ENCODE data around the gene MAPK4.
"Not testable (repeated sequence)": the region's sequence is repeated elsewhere in the genome, so short reads cannot be mapped to it uniquely, and the experiment has no call there.

Gene MAPK4

DNA sequence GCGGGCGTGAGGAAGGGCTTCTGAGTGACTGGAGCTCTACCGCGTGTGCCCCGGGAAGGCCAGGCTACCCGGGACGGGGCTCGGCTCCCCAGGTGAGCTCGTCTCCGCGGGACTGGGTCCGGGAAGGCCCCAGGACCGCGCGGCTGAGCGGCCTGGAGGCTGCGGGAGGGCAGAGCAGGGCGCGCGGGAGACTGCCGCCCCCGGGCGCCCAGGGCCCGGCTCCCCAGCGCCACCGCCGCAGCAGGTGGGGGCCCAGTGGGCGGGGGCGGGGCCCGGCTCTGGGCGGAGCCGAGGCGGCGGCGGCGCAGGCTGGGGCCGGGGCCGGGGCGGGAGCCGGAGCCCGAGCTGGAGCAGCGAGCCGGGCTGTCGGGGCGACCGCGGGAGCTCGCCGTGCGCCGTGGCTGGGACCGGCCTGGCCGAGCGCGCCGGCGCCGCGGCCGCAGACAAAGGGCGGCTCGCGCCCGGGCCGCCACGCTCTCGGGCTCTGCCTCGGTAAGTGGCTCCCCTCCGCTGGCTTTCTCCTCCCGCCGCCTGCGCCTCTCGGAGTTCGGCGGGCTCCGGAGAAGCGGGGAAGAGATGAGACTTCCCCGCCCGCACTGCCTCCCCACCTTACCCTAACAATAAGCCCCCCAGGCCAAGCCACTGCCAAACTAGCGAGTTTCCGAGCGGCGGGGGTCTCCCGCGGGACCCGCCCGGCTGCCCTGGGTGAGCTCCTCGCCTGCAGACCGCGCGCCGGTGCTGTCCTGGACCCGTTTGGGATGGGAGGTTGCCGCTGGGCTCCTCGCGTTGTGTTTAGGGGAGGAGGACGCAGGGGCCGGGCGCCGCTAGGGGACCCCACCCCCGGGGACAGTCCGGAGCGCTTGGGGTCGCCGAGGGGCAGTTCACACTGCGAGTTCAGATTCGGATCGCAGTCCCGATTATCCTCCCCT lies at the start of gene MAPK4:
Gene MAPK4, plus strand, starts transcription at position 336 of the 929 bp plus-strand sequence. CDS start 103,872 bp downstream, outside the sequence.
- DNase-seq: no peak
- no peak within 1 kb of the TSS for H2AFZ ChIP-seq (ENCODE audit: low read depth, low read length)

GRCh38 chr18:50517277-50517676 lies 42.6 kb upstream of the MAPK4 start:
- not testable (repeated sequence) for H3K4me1 ChIP-seq (ENCODE audit: insufficient read depth, low read length); H3K36me3 ChIP-seq (ENCODE audit: insufficient read depth, low read length); H4K20me1 ChIP-seq (ENCODE audit: insufficient read depth, low read length); DNase-seq; H3K27ac ChIP-seq (ENCODE audit: low read length); H3K79me2 ChIP-seq (ENCODE audit: insufficient read depth, low read length); H3K4me2 ChIP-seq (ENCODE audit: insufficient read depth, low read length); H3K27me3 ChIP-seq (ENCODE audit: insufficient read depth, low read length, poor library complexity); H2AFZ ChIP-seq (ENCODE audit: low read depth, low read length); H3K9ac ChIP-seq (ENCODE audit: low read depth, low read length); ATAC-seq (ENCODE audit: insufficient read depth, low read depth); H3K9me3 ChIP-seq (ENCODE audit: insufficient read depth, low read length, severe bottlenecking); H3K4me3 ChIP-seq (ENCODE audit: low read depth in 1 of 2, low read length in 2 of 2)

More for the DNA sequence above, at the start of gene MAPK4:
- Histone ChIP-seq H3K9me3 (ENCODE audit: insufficient read depth, low read length, severe bottlenecking) (peaks cover 4% of the 10 kb centered on the region), H3K27ac (ENCODE audit: low read length) (no peak within 1 kb of the TSS), H4K20me1 (ENCODE audit: insufficient read depth, low read length) (no peaks in the 10 kb centered on the region), H3K4me2 (ENCODE audit: insufficient read depth, low read length) (no peak within 1 kb of the TSS), H3K36me3 (ENCODE audit: insufficient read depth, low read length) (no peaks in the 10 kb centered on the region), H3K79me2 (ENCODE audit: insufficient read depth, low read length) (no peaks in the 10 kb centered on the region), H3K4me3 (ENCODE audit: low read depth in 1 of 2, low read length in 2 of 2) (no peak within 1 kb of the TSS), H3K9ac (ENCODE audit: low read depth, low read length) (no peak within 1 kb of the TSS), H3K4me1 (ENCODE audit: insufficient read depth, low read length) (no peaks in the 10 kb centered on the region), H3K27me3 (ENCODE audit: insufficient read depth, low read length, poor library complexity) (no peaks in the 10 kb centered on the region)
- TF ChIP-seq EZH2 (IDR thresholded peaks at IDR 0.05; ENCODE audit: borderline replicate concordance, low read depth, low read length, severe bottlenecking) (no peak), CTCF (IDR thresholded peaks at IDR 0.05; ENCODE audit: borderline replicate concordance, extremely low read depth, low read length, poor library complexity, severe bottlenecking) (no peak)
- no peak for ATAC-seq (ENCODE audit: insufficient read depth, low read depth)

GRCh38 chr18:50518787-50519546 lies 40.9 kb upstream of the MAPK4 start:
- Histone ChIP-seq H3K36me3 (ENCODE audit: insufficient read depth, low read length) (no peaks in the 10 kb centered on the region), H3K79me2 (ENCODE audit: insufficient read depth, low read length) (no peaks in the 10 kb centered on the region), H2AFZ (ENCODE audit: low read depth, low read length) (no peak overlapping the region), H3K27ac (ENCODE audit: low read length) (no peak overlapping the region), H3K9ac (ENCODE audit: low read depth, low read length) (no peak overlapping the region), H3K4me3 (ENCODE audit: low read depth in 1 of 2, low read length in 2 of 2) (no peak overlapping the region), H3K27me3 (ENCODE audit: insufficient read depth, low read length, poor library complexity) (no peaks in the 10 kb centered on the region), H3K4me2 (ENCODE audit: insufficient read depth, low read length) (no peak overlapping the region), H4K20me1 (ENCODE audit: insufficient read depth, low read length) (no peaks in the 10 kb centered on the region), H3K4me1 (ENCODE audit: insufficient read depth, low read length) (no peaks in the 10 kb centered on the region), H3K9me3 (ENCODE audit: insufficient read depth, low read length, severe bottlenecking) (no peaks in the 10 kb centered on the region)
- ATAC-seq (ENCODE audit: insufficient read depth, low read depth) (no peak), DNase-seq (no peak)
- no peak for TF ChIP-seq EZH2 (IDR thresholded peaks at IDR 0.05; ENCODE audit: borderline replicate concordance, low read depth, low read length, severe bottlenecking)
- no peak for TF ChIP-seq CTCF (IDR thresholded peaks at IDR 0.05; ENCODE audit: borderline replicate concordance, extremely low read depth, low read length, poor library complexity, severe bottlenecking)

DNA sequence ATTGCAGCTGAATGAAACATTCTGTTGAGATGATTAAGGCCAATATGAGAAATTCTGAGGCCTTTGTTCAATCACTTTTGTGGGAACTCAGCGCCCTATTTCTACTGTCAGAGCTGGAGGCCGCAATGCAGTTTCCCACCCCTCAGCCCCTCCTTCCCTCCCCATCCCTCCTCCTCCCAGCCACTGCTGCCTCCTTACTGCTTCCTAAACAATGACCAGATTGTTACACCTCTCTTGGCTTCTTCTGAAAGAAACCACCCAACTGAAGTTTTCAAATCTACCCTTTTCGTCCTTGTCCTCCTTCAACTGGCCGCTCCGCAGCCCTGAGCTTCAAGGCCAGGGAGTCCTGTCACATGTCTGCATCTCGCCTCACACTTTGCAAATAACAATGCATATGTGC lies 36.7 kb upstream of the MAPK4 start:
- Histone ChIP-seq H3K4me3 (ENCODE audit: low read depth in 1 of 2, low read length in 2 of 2) (no peak overlapping the region), H3K79me2 (ENCODE audit: insufficient read depth, low read length) (no peaks in the 10 kb centered on the region), H3K27me3 (ENCODE audit: insufficient read depth, low read length, poor library complexity) (no peaks in the 10 kb centered on the region), H3K36me3 (ENCODE audit: insufficient read depth, low read length) (no peaks in the 10 kb centered on the region), H3K4me1 (ENCODE audit: insufficient read depth, low read length) (no peaks in the 10 kb centered on the region), H3K9ac (ENCODE audit: low read depth, low read length) (no peak overlapping the region), H3K27ac (ENCODE audit: low read length) (no peak overlapping the region), H3K9me3 (ENCODE audit: insufficient read depth, low read length, severe bottlenecking) (no peaks in the 10 kb centered on the region), H4K20me1 (ENCODE audit: insufficient read depth, low read length) (no peaks in the 10 kb centered on the region), H2AFZ (ENCODE audit: low read depth, low read length) (no peak overlapping the region), H3K4me2 (ENCODE audit: insufficient read depth, low read length) (no peak overlapping the region)
- ATAC-seq (ENCODE audit: insufficient read depth, low read depth) (no peak), DNase-seq (no peak)
- no peak for TF ChIP-seq EZH2 (IDR thresholded peaks at IDR 0.05; ENCODE audit: borderline replicate concordance, low read depth, low read length, severe bottlenecking)
- no peak for TF ChIP-seq CTCF (IDR thresholded peaks at IDR 0.05; ENCODE audit: borderline replicate concordance, extremely low read depth, low read length, poor library complexity, severe bottlenecking)

Measured in DND-41 (cell line).